ENCODE measurements around the gene USH2A.

GRCh38 chr1:215749414-215749813, 673.8 kb downstream of the USH2A start:
- TF ChIP-seq, protein P1, sequence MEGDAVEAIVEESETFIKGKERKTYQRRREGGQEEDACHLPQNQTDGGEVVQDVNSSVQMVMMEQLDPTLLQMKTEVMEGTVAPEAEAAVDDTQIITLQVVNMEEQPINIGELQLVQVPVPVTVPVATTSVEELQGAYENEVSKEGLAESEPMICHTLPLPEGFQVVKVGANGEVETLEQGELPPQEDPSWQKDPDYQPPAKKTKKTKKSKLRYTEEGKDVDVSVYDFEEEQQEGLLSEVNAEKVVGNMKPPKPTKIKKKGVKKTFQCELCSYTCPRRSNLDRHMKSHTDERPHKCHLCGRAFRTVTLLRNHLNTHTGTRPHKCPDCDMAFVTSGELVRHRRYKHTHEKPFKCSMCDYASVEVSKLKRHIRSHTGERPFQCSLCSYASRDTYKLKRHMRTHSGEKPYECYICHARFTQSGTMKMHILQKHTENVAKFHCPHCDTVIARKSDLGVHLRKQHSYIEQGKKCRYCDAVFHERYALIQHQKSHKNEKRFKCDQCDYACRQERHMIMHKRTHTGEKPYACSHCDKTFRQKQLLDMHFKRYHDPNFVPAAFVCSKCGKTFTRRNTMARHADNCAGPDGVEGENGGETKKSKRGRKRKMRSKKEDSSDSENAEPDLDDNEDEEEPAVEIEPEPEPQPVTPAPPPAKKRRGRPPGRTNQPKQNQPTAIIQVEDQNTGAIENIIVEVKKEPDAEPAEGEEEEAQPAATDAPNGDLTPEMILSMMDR (IDR thresholded peaks at IDR 0.05) = no peak
- TF ChIP-seq POLR2AphosphoS5 (IDR thresholded peaks at IDR 0.05) = no peak
- no peak for TF ChIP-seq EP300 (IDR thresholded peaks at IDR 0.05; ENCODE audit: low read depth)

All from transverse colon (tissue), 4 donors.